Caco-2 (cell line): Measurements from ENCODE around the gene NUDT16L1. TPM values are rescaled to one million over a fixed set of nuclear protein-coding genes. Genes with fewer than 3 reads are reported as not detected.

ENCODE experiments used
- BruUV-seq: library from RNA; stranded (reverse); fragments of 400-500 nt; replicated peaks from 2 replicates; lab custom pipeline; 2021; lab: Mats Ljungman, UMichigan
- CTCF ChIA-PET: fragments of 300-600 bp; sonication (Branson Sonifier 250); formaldehyde crosslinking; loops from one replicate; lab custom pipeline; 2022; ENCODE audit warnings: antibody characterized with exemption; lab: Charles Lee
- POLR2A ChIA-PET: fragments of 300-600 bp; sonication (Branson Sonifier 250); formaldehyde crosslinking; loops from one replicate; lab custom pipeline; 2022; ENCODE audit warnings: antibody characterized with exemption; lab: Charles Lee
- DNase-seq, 2 experiments: peaks; one replicate each; pipeline versions ENCODE4 v3.0.0 to v3.0.0-alpha.2; 2020 to 2022
- H3K27me3 ChIP-seq: replicated peaks from 2 replicates; pipeline ENCODE4 v1.6.0; 2011; ENCODE audit warnings: low read length; ENCODE audit not compliant: control insufficient read depth, insufficient read depth
- H3K36me3 ChIP-seq: 2 replicates; pipeline ENCODE4 v1.5.1; 2011; ENCODE audit warnings: low read length; ENCODE audit not compliant: control insufficient read depth, insufficient read depth
- H3K4me1 ChIP-seq: fragments of 250-450 bp; sonication (Bioruptor Pico); 2 replicates; pipeline ENCODE4 v1.5.1; 2020; ENCODE audit warnings: mild to moderate bottlenecking
- H3K4me3 ChIP-seq: 2 replicates; pipeline ENCODE4 v1.5.1; 2011; ENCODE audit warnings: low read depth, mild to moderate bottlenecking, control low read depth, low read length
- H3K9me3 ChIP-seq: fragments of 250-450 bp; sonication (Bioruptor Pico); 2 replicates; pipeline ENCODE4 v1.5.1; 2020; ENCODE audit warnings: mild to moderate bottlenecking, moderate library complexity
- H3K27ac Mint-ChIP-seq: one replicate; pipeline ENCODE4 v1.8.0; 2022; ENCODE audit warnings: mixed read lengths; ENCODE audit not compliant: unreplicated experiment
- H3K27me3 Mint-ChIP-seq: one replicate; pipeline ENCODE4 v1.8.0; 2022; ENCODE audit warnings: mixed read lengths; ENCODE audit not compliant: insufficient read depth, unreplicated experiment
- H3K36me3 Mint-ChIP-seq: one replicate; pipeline ENCODE4 v1.8.0; 2022; ENCODE audit warnings: mild to moderate bottlenecking, mixed read lengths; ENCODE audit not compliant: insufficient read depth, unreplicated experiment
- H3K4me1 Mint-ChIP-seq: one replicate; pipeline ENCODE4 v1.8.0; 2022; ENCODE audit warnings: low read depth, mixed read lengths; ENCODE audit not compliant: unreplicated experiment
- H3K4me3 Mint-ChIP-seq: one replicate; pipeline ENCODE4 v1.8.0; 2022; ENCODE audit warnings: mild to moderate bottlenecking, moderate library complexity, mixed read lengths; ENCODE audit not compliant: unreplicated experiment
- H3K9me3 Mint-ChIP-seq: one replicate; pipeline ENCODE4 v1.8.0; 2022; ENCODE audit warnings: mixed read lengths; ENCODE audit not compliant: unreplicated experiment
- intact Hi-C: fragments of 100-400 bp; cut with micrococcal nuclease; formaldehyde crosslinking; loops from one replicate; pipeline ENCODE4 v1.10.0; 2022; ENCODE audit not compliant: unreplicated experiment
- total RNA-seq: library from RNA; stranded (reverse); gene quantifications from 2 replicates; pipeline ENCODE4 v1.2.3, GENCODE V29; 2022
- TF ChIP-seq, protein P1 (sequence below), 2 experiments: fragments of 200-600 bp in 1 of 2; IDR thresholded peaks; 1 replicate in 1 of 2; 2 replicates in 1 of 2; pipeline versions ENCODE4 v1.5.1 to v1.8.0; 2011 to 2022; ENCODE audit warnings: antibody characterized with exemption in 1 of 2, control low read depth in 1 of 2, inconsistent platforms in 1 of 2, low read depth in 1 of 2, low read length in 1 of 2, mild to moderate bottlenecking in 1 of 2, moderate library complexity in 1 of 2; ENCODE audit not compliant: insufficient read depth in 1 of 2, severe bottlenecking in 1 of 2, unreplicated experiment in 1 of 2

The NUDT16L1 gene
- total RNA-seq, 1 experiment from 2014 or later, result 31.3 TPM

DNA sequence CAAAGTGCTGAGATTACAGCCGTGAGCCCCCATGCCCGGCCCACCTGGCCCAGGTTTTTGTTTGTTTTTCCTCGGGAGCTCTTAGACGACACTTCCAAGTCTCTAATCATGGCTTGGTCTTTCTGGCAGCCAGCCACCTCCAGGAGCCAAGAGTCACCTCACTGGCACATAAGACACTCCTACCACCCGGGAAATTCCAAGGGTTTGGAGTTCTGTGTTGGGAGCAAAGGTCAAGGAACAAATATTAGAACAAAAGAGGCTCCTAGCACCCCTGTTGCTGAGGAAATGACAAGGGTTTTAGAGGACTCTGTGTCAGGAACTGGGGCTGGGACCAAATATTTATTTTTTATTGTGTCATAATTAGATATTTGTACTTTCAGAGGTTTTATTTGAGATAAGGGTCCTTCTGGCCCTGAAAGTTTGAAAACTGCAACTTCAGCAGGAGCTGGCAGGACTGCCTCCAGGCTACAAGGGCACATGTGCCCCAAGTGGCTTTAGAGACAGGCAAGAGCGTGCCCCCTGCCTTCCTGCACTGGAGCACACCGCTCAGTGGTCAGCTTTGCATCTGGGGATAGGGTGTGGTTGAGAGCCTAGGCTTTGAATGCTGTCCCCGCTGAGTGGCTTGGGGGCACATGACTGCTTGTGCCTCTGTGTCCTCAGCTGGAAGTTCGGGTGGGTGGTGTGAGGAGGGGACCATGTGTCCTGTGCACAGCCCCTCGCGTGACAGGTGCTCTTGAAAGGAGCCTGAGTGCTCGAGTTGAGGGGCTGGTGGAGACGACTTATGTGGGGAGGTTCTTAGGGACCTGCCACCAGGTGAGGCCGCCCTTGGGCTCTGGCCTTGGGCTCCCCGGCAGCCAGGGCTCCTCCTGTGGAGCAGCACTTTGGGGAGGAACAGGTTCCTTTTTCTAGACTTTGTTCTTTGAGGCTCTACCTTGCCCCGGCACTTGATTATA lies 39.1 kb upstream of the NUDT16L1 start:
- Mint-ChIP-seq H3K27ac (peak overlapping the region; percentile 86), H3K4me1 (peaks cover 11% of the 10 kb centered on the region), H3K27me3 (no peaks in the 10 kb centered on the region), H3K36me3 (peaks cover 35% of the 10 kb centered on the region), H3K4me3 (peak overlapping the region; percentile 43), H3K9me3 (no peaks in the 10 kb centered on the region)
- POLR2A ChIA-PET, result interaction anchor here (0.7 kb wide), 1 partner anchor 1126 kb away, joined by 3 read pairs; no protein-coding TSS in a partner anchor
- Histone ChIP-seq H3K36me3 (peaks cover 5% of the 10 kb centered on the region), H3K9me3 (no peaks in the 10 kb centered on the region), H3K4me3 (no peak overlapping the region), H3K27me3 (no peaks in the 10 kb centered on the region), H3K4me1 (peaks cover 29% of the 10 kb centered on the region)
- CTCF ChIA-PET, result interaction anchor here (0.6 kb wide), 1 partner anchor 152 kb away, joined by 3 read pairs; no protein-coding TSS in a partner anchor
- no TSS peak for BruUV-seq
- peak; percentile 53 to 78 for DNase-seq
- intact Hi-C loops, result loop anchor here (2.0 kb wide), 1 partner anchor 29 kb away; the partner anchor contains the start of gene MGRN1
- TF ChIP-seq, protein P1, sequence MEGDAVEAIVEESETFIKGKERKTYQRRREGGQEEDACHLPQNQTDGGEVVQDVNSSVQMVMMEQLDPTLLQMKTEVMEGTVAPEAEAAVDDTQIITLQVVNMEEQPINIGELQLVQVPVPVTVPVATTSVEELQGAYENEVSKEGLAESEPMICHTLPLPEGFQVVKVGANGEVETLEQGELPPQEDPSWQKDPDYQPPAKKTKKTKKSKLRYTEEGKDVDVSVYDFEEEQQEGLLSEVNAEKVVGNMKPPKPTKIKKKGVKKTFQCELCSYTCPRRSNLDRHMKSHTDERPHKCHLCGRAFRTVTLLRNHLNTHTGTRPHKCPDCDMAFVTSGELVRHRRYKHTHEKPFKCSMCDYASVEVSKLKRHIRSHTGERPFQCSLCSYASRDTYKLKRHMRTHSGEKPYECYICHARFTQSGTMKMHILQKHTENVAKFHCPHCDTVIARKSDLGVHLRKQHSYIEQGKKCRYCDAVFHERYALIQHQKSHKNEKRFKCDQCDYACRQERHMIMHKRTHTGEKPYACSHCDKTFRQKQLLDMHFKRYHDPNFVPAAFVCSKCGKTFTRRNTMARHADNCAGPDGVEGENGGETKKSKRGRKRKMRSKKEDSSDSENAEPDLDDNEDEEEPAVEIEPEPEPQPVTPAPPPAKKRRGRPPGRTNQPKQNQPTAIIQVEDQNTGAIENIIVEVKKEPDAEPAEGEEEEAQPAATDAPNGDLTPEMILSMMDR (IDR thresholded peaks at IDR 0.05; ENCODE audit: insufficient read depth in 1 of 2, low read depth in 1 of 2, low read length in 1 of 2, severe bottlenecking in 1 of 2, unreplicated experiment in 1 of 2), result no peak

- Mint-ChIP-seq H3K9me3 (no peaks in the 10 kb centered on the region), H3K36me3 (peaks cover 35% of the 10 kb centered on the region), H3K27me3 (no peaks in the 10 kb centered on the region), H3K4me3 (no peak overlapping the region), H3K4me1 (peaks cover 11% of the 10 kb centered on the region), H3K27ac (peak overlapping the region; percentile 86)
- intact Hi-C loops, result loop anchor here (2.0 kb wide), 1 partner anchor 30 kb away; the partner anchor contains the start of gene MGRN1
- TF ChIP-seq, protein P1 (IDR thresholded peaks at IDR 0.05; ENCODE audit: insufficient read depth in 1 of 2, low read depth in 1 of 2, low read length in 1 of 2, severe bottlenecking in 1 of 2, unreplicated experiment in 1 of 2), result no peak
- H3K4me3 ChIP-seq, result no peak overlapping the region
- H3K9me3 ChIP-seq, result no peaks in the 10 kb centered on the region
- no TSS peak for BruUV-seq
- H3K27me3 ChIP-seq, result no peaks in the 10 kb centered on the region
- ChIA-PET POLR2A (interaction anchor here (0.5 kb wide), 1 partner anchor 252 kb away, joined by 3 read pairs; no protein-coding TSS in a partner anchor), CTCF (no interaction called here)
- no peak for DNase-seq
- H3K4me1 ChIP-seq, result peaks cover 29% of the 10 kb centered on the region
- H3K36me3 ChIP-seq, result peaks cover 5% of the 10 kb centered on the region
Measured at GRCh38 chr16:4654964-4655590, 38.3 kb upstream of the NUDT16L1 start.

- DNase-seq, result no peak
- Histone ChIP-seq H3K36me3 (peaks cover 5% of the 10 kb centered on the region), H3K9me3 (no peaks in the 10 kb centered on the region), H3K27me3 (no peaks in the 10 kb centered on the region), H3K4me3 (no peak overlapping the region), H3K4me1 (peaks cover 29% of the 10 kb centered on the region)
- H3K4me1 Mint-ChIP-seq, result peaks cover 11% of the 10 kb centered on the region
- H3K27ac Mint-ChIP-seq, result peak overlapping the region; percentile 86
- H3K27me3 Mint-ChIP-seq, result no peaks in the 10 kb centered on the region
- H3K9me3 Mint-ChIP-seq, result no peaks in the 10 kb centered on the region
- TF ChIP-seq, protein P1 (IDR thresholded peaks at IDR 0.05; ENCODE audit: insufficient read depth in 1 of 2, low read depth in 1 of 2, low read length in 1 of 2, severe bottlenecking in 1 of 2, unreplicated experiment in 1 of 2), result no peak
- BruUV-seq, result no TSS peak
- POLR2A ChIA-PET, result interaction anchor here (0.5 kb wide), 1 partner anchor 251 kb away, joined by 3 read pairs; no protein-coding TSS in a partner anchor
- intact Hi-C loops, result loop anchor here (2.0 kb wide), 1 partner anchor 31 kb away; the partner anchor contains the start of gene MGRN1
- CTCF ChIA-PET, result no interaction called here
- H3K4me3 Mint-ChIP-seq, result no peak overlapping the region
- H3K36me3 Mint-ChIP-seq, result peaks cover 29% of the 10 kb centered on the region
Measured at GRCh38 chr16:4655801-4656200, 37.6 kb upstream of the NUDT16L1 start.
